ENCODE results near the gene NAALADL1.
A peak's percentile ranks its signal among the peaks of the same experiment; 100 is the strongest.

Gene NAALADL1

GRCh38 chr11:65100674-65101350 lies 42.5 kb upstream of the NAALADL1 start:
- peak; percentile 6 for TF ChIP-seq CTCF (conservative IDR thresholded peaks at IDR 0.05; ENCODE audit: control insufficient read depth, insufficient read depth, low read depth, low read length)
- DNase-seq (ENCODE audit: low read depth): peak; percentile 30
- H3K4me3 ChIP-seq (ENCODE audit: control insufficient read depth, low read depth, low read length): no peak overlapping the region

GRCh38 chr11:65096926-65097325 lies 38.6 kb upstream of the NAALADL1 start:
- TF ChIP-seq CTCF (conservative IDR thresholded peaks at IDR 0.05; ENCODE audit: control insufficient read depth, insufficient read depth, low read depth, low read length): no peak
- no peak for DNase-seq (ENCODE audit: low read depth)
- peak overlapping the region; percentile 71 for H3K4me3 ChIP-seq (ENCODE audit: control insufficient read depth, low read depth, low read length)

GRCh38 chr11:65095974-65096806 lies 37.8 kb upstream of the NAALADL1 start, which contains the start of gene VPS51:
Gene VPS51, plus strand, starts transcription at chr11:65096214. Its CDS starts 37 bp downstream, at chr11:65096251.
- DNase-seq (ENCODE audit: low read depth): peak; percentile 89
- peak within 1 kb of the TSS; percentile 71 for H3K4me3 ChIP-seq (ENCODE audit: control insufficient read depth, low read depth, low read length)
- TF ChIP-seq CTCF (conservative IDR thresholded peaks at IDR 0.05; ENCODE audit: control insufficient read depth, insufficient read depth, low read depth, low read length): no peak

- no peak for TF ChIP-seq CTCF (conservative IDR thresholded peaks at IDR 0.05; ENCODE audit: control insufficient read depth, insufficient read depth, low read depth, low read length)
- no peak for DNase-seq (ENCODE audit: low read depth)
- H3K4me3 ChIP-seq (ENCODE audit: control insufficient read depth, low read depth, low read length): peak overlapping the region; percentile 71
These were observed 37.1 kb upstream of the NAALADL1 start for GRCh38 chr11:65095427-65095826.

- H3K4me3 ChIP-seq (ENCODE audit: control insufficient read depth, low read depth, low read length): no peak overlapping the region
- DNase-seq (ENCODE audit: low read depth): no peak
- no peak for TF ChIP-seq CTCF (conservative IDR thresholded peaks at IDR 0.05; ENCODE audit: control insufficient read depth, insufficient read depth, low read depth, low read length)
These were observed 32.3 kb upstream of the NAALADL1 start for GRCh38 chr11:65090628-65091027.

- no peak overlapping the region for H3K4me3 ChIP-seq (ENCODE audit: control insufficient read depth, low read depth, low read length)
- TF ChIP-seq CTCF (conservative IDR thresholded peaks at IDR 0.05; ENCODE audit: control insufficient read depth, insufficient read depth, low read depth, low read length): no peak
- DNase-seq (ENCODE audit: low read depth): no peak
These were observed 31.3 kb upstream of the NAALADL1 start for GRCh38 chr11:65089621-65090020.
